SU-DHL-6 (cell line): ENCODE results near the gene RBX1.

Experiments
- CTCF ChIP-seq: fragments of 200-600 bp; sonication (generic); IDR thresholded peaks from one replicate; pipeline ENCODE4 v1.5.1; 2017; ENCODE audit warnings: antibody characterized with exemption, mild to moderate bottlenecking, low read length, moderate library complexity; ENCODE audit not compliant: insufficient read depth, poor library complexity, severe bottlenecking
- EZH2phosphoT487 ChIP-seq: fragments of 200-600 bp; sonication (generic), shearing (Covaris generic); conservative IDR thresholded peaks from 2 replicates; pipeline ENCODE4 v1.6.1; 2018; ENCODE audit warnings: mild to moderate bottlenecking, antibody characterized with exemption, low read length, moderate library complexity, mixed read lengths

GRCh38 chr22:40979871-40980270, 28.7 kb downstream of the RBX1 start:
- no peak for TF ChIP-seq CTCF
- TF ChIP-seq EZH2phosphoT487, result no peak
